Endothelial cell of umbilical vein (primary cell): ENCODE results near the gene C6orf141. TPM values are rescaled to one million over a fixed set of nuclear protein-coding genes. Genes with fewer than 3 reads are reported as not detected.

Source experiments
- BruUV-seq: library from RNA; stranded (reverse); fragments of 400-500 nt; replicated peaks from 2 replicates; lab custom pipeline; 2021; lab: Mats Ljungman, UMichigan
- CTCF ChIA-PET: fragments of 300-600, 350-600 bp; sonication (Branson Sonifier 250); formaldehyde crosslinking; loops from one replicate; lab custom pipeline; 2021; ENCODE audit warnings: antibody characterized with exemption, inconsistent platforms; lab: Charles Lee
- POLR2A ChIA-PET: fragments of 300-600, 350-600 bp; sonication (Branson Sonifier 250); formaldehyde crosslinking; loops from one replicate; lab custom pipeline; 2021; ENCODE audit warnings: antibody characterized with exemption, inconsistent platforms; lab: Charles Lee
- DNase-seq: peaks from one replicate; pipeline ENCODE4 v3.0.0-alpha.2; 2011; ENCODE audit warnings: low read depth, low spot score
- FAIRE-seq: peaks from 2 replicates; lab custom pipeline; 2011; peaks lifted over from hg19 to GRCh38; lab: Jason Lieb, UNC
- H2AFZ ChIP-seq: 2 replicates; pipeline ENCODE4 v1.6.0; 2012; ENCODE audit warnings: low read depth, low read length, control low read depth, inconsistent platforms
- H3K27ac ChIP-seq: 2 replicates; pipeline ENCODE4 v1.5.1; 2011; ENCODE audit warnings: low read depth, mild to moderate bottlenecking, control low read depth, low read length, moderate library complexity; ENCODE audit not compliant: insufficient read depth
- H3K27me3 ChIP-seq, 2 experiments: 2 replicates each; pipeline versions ENCODE4 v1.6.0 to v1.6.1; 2011; ENCODE audit warnings: low read length in 2 of 2, mixed read lengths in 1 of 2; ENCODE audit not compliant: control insufficient read depth in 2 of 2, insufficient read depth in 2 of 2
- H3K36me3 ChIP-seq, 2 experiments: 2 replicates in 1 of 2; 3 replicates in 1 of 2; pipeline ENCODE4 v1.5.1; 2011; ENCODE audit warnings: low read length in 2 of 2, mild to moderate bottlenecking in 1 of 2, moderate library complexity in 1 of 2; ENCODE audit not compliant: control insufficient read depth in 2 of 2, insufficient read depth in 2 of 2; ENCODE audit errors: extremely low read depth in 1 of 2
- H3K4me1 ChIP-seq: 3 replicates; pipeline ENCODE4 v1.5.1; 2011; ENCODE audit warnings: mild to moderate bottlenecking, low read length; ENCODE audit not compliant: control insufficient read depth, insufficient read depth; ENCODE audit errors: extremely low read depth
- H3K4me2 ChIP-seq: 2 replicates; pipeline ENCODE4 v1.6.1; 2011; ENCODE audit warnings: low read length, control low read depth, mixed read lengths; ENCODE audit not compliant: insufficient read depth
- H3K4me3 ChIP-seq, 3 experiments: fragments of 200-600 bp in 1 of 3; sonication (generic), shearing (Covaris generic) in 1 of 3; replicated peaks in 1 of 3; 2 replicates each; pipeline ENCODE4 v1.5.1; 2011 to 2016; ENCODE audit warnings: control low read depth in 3 of 3, low read length in 3 of 3, mild to moderate bottlenecking in 2 of 3, inconsistent platforms in 1 of 3, low read depth in 1 of 3, moderate library complexity in 1 of 3; ENCODE audit not compliant: insufficient read depth in 1 of 3
- H3K79me2 ChIP-seq: 2 replicates; pipeline ENCODE4 v1.6.0; 2012; ENCODE audit warnings: low read length, inconsistent platforms; ENCODE audit not compliant: control insufficient read depth, insufficient read depth
- H3K9ac ChIP-seq: replicated peaks from 2 replicates; pipeline ENCODE3; 2011; ENCODE audit warnings: low read length, control low read depth; ENCODE audit not compliant: insufficient read depth; ENCODE audit errors: extremely low read depth
- H3K9me1 ChIP-seq: replicated peaks from 3 replicates; pipeline ENCODE4 v1.6.0; 2011; ENCODE audit warnings: mild to moderate bottlenecking, low read length; ENCODE audit not compliant: control insufficient read depth, insufficient read depth; ENCODE audit errors: extremely low read depth
- H3K9me3 ChIP-seq: replicated peaks from 2 replicates; pipeline ENCODE4 v1.5.1; 2012; ENCODE audit warnings: low read length, inconsistent platforms; ENCODE audit not compliant: control insufficient read depth, insufficient read depth
- H4K20me1 ChIP-seq: replicated peaks from 2 replicates; pipeline ENCODE3; 2011; ENCODE audit warnings: mild to moderate bottlenecking, low read length; ENCODE audit not compliant: control insufficient read depth, insufficient read depth; ENCODE audit errors: extremely low read depth
- CTCF ChIP-seq, 2 donors: IDR thresholded peaks; 1 replicate in 1 of 2; 2 replicates in 1 of 2; pipeline ENCODE4 v1.5.1; 2011; ENCODE audit warnings: low read length in 2 of 2, mild to moderate bottlenecking in 2 of 2, moderate library complexity in 2 of 2, control low read depth in 1 of 2, inconsistent platforms in 1 of 2, low read depth in 1 of 2; ENCODE audit not compliant: insufficient read depth in 1 of 2; ENCODE audit errors: extremely low read depth in 1 of 2
- EZH2 ChIP-seq: IDR thresholded peaks from 2 replicates; pipeline ENCODE4 v1.6.1; 2012; ENCODE audit warnings: borderline replicate concordance, low read depth, mild to moderate bottlenecking, moderate library complexity, low read length, inconsistent platforms; ENCODE audit not compliant: severe bottlenecking
- FOS ChIP-seq: IDR thresholded peaks from 2 replicates; pipeline ENCODE4 v1.6.1; 2011; ENCODE audit warnings: mild to moderate bottlenecking, low read length, moderate library complexity, borderline replicate concordance; ENCODE audit not compliant: insufficient read depth
- GATA2 ChIP-seq: IDR thresholded peaks from 2 replicates; pipeline ENCODE4 v1.7.0; 2011; ENCODE audit warnings: low read depth, mild to moderate bottlenecking, moderate library complexity, mixed read lengths, low read length; ENCODE audit not compliant: insufficient read length, insufficient read depth
- JUN ChIP-seq: IDR thresholded peaks from 2 replicates; pipeline ENCODE4 v1.6.1; 2011; ENCODE audit warnings: borderline replicate concordance, low read depth; ENCODE audit not compliant: insufficient read length, insufficient read depth
- MAX ChIP-seq: IDR thresholded peaks from 2 replicates; pipeline ENCODE4 v1.6.1; 2011; ENCODE audit not compliant: insufficient read depth, insufficient read length
- MYC ChIP-seq: IDR thresholded peaks from one replicate; pipeline ENCODE4 v1.6.1; 2011; ENCODE audit warnings: mild to moderate bottlenecking, low read depth, low read length
- POLR2A ChIP-seq: IDR thresholded peaks from 2 replicates; pipeline ENCODE4 v1.6.1; 2012; ENCODE audit warnings: low read depth, mild to moderate bottlenecking, control low read depth, low read length
- POLR2AphosphoS5 ChIP-seq: IDR thresholded peaks from 2 replicates; pipeline ENCODE4 v1.6.1; 2012; ENCODE audit warnings: low read depth, mild to moderate bottlenecking, control low read depth, low read length, moderate library complexity; ENCODE audit not compliant: insufficient read depth
- dilution Hi-C: fragments of 300-500 bp; cut with MboI; formaldehyde crosslinking; loops from one replicate; pipeline ENCODE4 v1.15.0; 2019; ENCODE audit warnings: low sequenced_read_pairs; ENCODE audit not compliant: extremely low pct_ligation_motif_present
- intact Hi-C: fragments of 100-400 bp; cut with micrococcal nuclease; formaldehyde crosslinking; loops from one replicate; pipeline ENCODE4 v1.10.0; 2022
- polyA plus RNA-seq, 4 experiments: library from polyadenylated mRNA; depleted of rRNA in 3 of 4; stranded (reverse) in 3 of 4; unstranded in 1 of 4; fragments of >200 nt; gene quantifications; 2 replicates each; pipeline versions ENCODE4 v1.2.1 to v1.2.3, GENCODE V29; 2011 to 2012; ENCODE audit warnings: missing spikeins in 1 of 4
- total RNA-seq: library from RNA; stranded (reverse); gene quantifications from 2 replicates; pipeline ENCODE4 v1.2.3, GENCODE V29; 2021

C6orf141 gene
- total and polyA plus RNA-seq, 2 donors (not counting 3 experiments of a cell fraction or from before 2014, with no cell fraction given): 5.7 to 15.5 TPM

GRCh38 chr6:49551866-49552129 is 1.3 kb downstream of the C6orf141 start:
- FAIRE-seq (no peak), DNase-seq (no peak)
- H3K36me3 ChIP-seq: no peaks in the 10 kb centered on the region
- peak overlapping the region; percentile 79 for H3K4me2 ChIP-seq
- H3K4me1 ChIP-seq: peaks cover 36% of the 10 kb centered on the region
- no TSS peak for BruUV-seq
- ChIA-PET POLR2A (no interaction called here), CTCF (interaction anchor here (3.3 to 6.8 kb wide), 3 partner anchors 9 to 20 kb away, joined by 15 to 80 read pairs (median 43); no protein-coding TSS in a partner anchor)
- H3K9me3 ChIP-seq: no peaks in the 10 kb centered on the region
- peak overlapping the region; percentile 67 for H3K9ac ChIP-seq
- H4K20me1 ChIP-seq: no peaks in the 10 kb centered on the region
- H3K9me1 ChIP-seq: no peaks in the 10 kb centered on the region
- H3K4me3 ChIP-seq: peak overlapping the region; percentile 51 to 71 (median 59)
- peak overlapping the region; percentile 83 for H2AFZ ChIP-seq
- no peak overlapping the region for H3K27ac ChIP-seq
- TF ChIP-seq MYC: no peak
- TF ChIP-seq MAX: no peak
- TF ChIP-seq EZH2: no peak
- no peak for TF ChIP-seq JUN
- no peak for TF ChIP-seq POLR2A
- no peak for TF ChIP-seq POLR2AphosphoS5
- no peak for TF ChIP-seq GATA2
- no peak for TF ChIP-seq FOS
- no peak for TF ChIP-seq CTCF (IDR thresholded peaks at IDR 0.05; ENCODE audit: extremely low read depth in 1 of 2, insufficient read depth in 1 of 2, low read depth in 1 of 2, low read length in 2 of 2)
- H3K27me3 ChIP-seq: peaks cover 0 to 3% of the 10 kb centered on the region in 2 experiments
- dilution Hi-C loops (no loop called here), intact Hi-C loops (loop anchor here (1.0 to 5.0 kb wide), 3 partner anchors 15 to 224 kb away; no protein-coding TSS in a partner anchor)
- H3K79me2 ChIP-seq: peaks cover 19% of the 10 kb centered on the region
